Smooth muscle cell of trachea (primary cell): Measurements from ENCODE around the gene BICRAL. TPM values are rescaled to one million over a fixed set of nuclear protein-coding genes. Genes with fewer than 3 reads are reported as not detected.

Experiments
- total RNA-seq: library from RNA; depleted of rRNA; stranded (reverse); fragments of >200 nt; gene quantifications from 2 replicates; pipeline ENCODE4 v1.2.1, GENCODE V29; 2014

The BICRAL gene, protein sequence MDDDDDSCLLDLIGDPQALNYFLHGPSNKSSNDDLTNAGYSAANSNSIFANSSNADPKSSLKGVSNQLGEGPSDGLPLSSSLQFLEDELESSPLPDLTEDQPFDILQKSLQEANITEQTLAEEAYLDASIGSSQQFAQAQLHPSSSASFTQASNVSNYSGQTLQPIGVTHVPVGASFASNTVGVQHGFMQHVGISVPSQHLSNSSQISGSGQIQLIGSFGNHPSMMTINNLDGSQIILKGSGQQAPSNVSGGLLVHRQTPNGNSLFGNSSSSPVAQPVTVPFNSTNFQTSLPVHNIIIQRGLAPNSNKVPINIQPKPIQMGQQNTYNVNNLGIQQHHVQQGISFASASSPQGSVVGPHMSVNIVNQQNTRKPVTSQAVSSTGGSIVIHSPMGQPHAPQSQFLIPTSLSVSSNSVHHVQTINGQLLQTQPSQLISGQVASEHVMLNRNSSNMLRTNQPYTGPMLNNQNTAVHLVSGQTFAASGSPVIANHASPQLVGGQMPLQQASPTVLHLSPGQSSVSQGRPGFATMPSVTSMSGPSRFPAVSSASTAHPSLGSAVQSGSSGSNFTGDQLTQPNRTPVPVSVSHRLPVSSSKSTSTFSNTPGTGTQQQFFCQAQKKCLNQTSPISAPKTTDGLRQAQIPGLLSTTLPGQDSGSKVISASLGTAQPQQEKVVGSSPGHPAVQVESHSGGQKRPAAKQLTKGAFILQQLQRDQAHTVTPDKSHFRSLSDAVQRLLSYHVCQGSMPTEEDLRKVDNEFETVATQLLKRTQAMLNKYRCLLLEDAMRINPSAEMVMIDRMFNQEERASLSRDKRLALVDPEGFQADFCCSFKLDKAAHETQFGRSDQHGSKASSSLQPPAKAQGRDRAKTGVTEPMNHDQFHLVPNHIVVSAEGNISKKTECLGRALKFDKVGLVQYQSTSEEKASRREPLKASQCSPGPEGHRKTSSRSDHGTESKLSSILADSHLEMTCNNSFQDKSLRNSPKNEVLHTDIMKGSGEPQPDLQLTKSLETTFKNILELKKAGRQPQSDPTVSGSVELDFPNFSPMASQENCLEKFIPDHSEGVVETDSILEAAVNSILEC
- 6.3 and 6.8 TPM in 2 replicates for total RNA-seq

DNA sequence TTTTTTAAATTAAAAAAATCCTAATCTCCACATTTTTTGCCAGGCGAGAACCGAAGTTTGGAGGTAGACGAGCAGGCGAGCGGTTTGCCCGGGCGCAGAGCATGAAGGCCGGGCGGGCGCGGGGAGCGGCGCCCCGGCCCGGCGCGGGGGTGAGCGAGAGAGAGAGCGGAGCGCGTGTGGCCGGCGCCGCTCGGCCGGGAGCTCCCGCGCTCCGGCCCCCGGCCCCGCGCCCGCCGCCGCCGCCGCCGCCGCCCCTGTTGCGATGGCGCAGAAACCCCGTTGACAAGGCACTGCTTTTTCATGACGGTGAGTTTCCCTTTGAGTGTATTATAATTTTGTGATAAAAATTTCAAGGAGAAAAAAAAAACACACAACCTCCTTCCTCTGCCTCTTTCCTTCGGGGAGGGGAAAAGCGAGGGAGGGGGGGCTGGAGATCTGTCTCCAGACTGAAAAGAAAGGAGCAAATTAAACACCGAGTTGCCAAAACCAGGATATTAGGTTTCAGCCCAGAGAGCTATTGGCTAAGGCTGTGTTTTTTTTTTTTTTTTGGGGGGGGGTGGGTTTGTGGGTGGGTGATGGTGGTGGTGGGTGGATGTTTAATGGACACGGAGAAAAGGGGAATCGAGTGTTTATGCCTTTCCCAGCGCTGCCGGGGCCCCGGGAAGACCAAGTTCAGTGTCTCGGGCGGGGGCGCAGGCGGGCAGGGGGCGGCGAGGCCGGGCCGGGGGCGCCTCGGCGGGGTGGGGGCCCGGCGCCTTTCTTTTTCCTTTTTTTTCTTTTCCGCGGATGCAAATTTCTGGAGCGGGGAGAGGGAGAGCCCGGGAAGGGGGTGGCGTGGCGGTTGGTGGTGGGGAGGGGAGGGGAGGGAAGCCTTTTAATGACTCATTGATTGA is at the start of gene BICRAL:
TSS of gene BICRAL (plus strand) at position 257 of the 893 bp plus-strand sequence. CDS start 39,971 bp downstream, outside the sequence.

GRCh38 chr6:42745640-42746462 is 36.0 kb upstream of the BICRAL start, which contains the start of gene TBCC:
TBCC (minus strand) TSS chr6:42746103; CDS start chr6:42746073, 30 bp downstream.

DNA sequence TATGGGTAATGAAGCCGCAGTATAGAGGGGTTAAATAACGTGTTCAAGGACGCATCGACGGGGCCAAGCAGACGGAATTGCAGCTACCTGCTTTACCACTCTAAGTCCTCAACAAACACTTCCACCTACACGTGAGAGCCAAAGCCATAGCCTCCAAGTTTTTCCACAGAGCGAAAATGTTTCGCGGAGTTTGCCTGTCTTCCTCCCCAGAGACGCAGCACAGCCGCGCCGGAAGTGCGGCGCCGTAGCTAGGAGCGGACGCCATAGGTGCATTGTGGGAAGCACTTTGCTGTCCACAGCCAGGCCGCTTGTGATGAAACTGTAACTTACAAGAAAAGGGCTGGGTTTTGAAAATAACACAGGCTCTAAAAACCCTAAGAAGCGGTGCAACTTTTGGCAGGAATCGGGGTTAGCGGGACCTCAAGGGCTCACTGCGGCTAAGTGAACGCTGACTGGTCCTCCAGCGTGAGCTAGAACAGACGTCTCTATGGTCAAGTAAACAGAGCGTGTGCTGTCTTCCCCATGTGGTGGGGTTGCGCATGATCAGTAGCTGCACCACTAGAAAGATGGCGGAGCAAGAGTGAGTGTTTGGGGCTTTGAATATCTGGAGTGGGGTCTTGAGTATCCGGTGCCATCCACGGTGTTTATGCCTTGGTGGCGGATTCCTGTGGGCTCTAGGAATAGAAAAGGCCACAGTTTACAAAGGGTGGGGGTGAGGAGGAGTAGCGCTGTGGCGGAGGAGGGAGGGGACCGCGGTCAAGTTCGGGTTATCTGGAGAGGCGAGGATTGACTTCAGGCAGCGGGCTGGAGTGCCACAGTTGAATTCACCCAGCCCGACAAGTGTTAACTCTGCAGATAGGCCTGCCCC is 97.8 kb downstream of the BICRAL start, which contains the start of gene RPL7L1:
TSS of gene RPL7L1 (plus strand) at position 245 of the 868 bp plus-strand sequence. CDS start at position 540, 295 bp downstream.

GRCh38 chr6:42915732-42916131 is 133.9 kb downstream of the BICRAL start, which contains the start of gene PTCRA:
PTCRA (plus strand) TSS chr6:42916053; CDS start chr6:42916070, 17 bp downstream.

Other genes starting within 250 kb of the BICRAL start
- gene UBR2, start 218.0 kb upstream of the BICRAL start, total RNA-seq: 33.2 and 35.1 TPM in 2 replicates
- gene PRPH2, start 59.5 kb upstream of the BICRAL start, total RNA-seq: 4.2 and 6.5 TPM in 2 replicates
- 46.6 and 52.5 TPM in 2 replicates for gene TBCC, start 35.9 kb upstream of the BICRAL start, total RNA-seq
- 122 and 143 TPM in 2 replicates for gene RPL7L1, start 97.6 kb downstream of the BICRAL start, total RNA-seq
- gene PTCRA, start 134.0 kb downstream of the BICRAL start, total RNA-seq: not detected in 2 replicates
- gene CNPY3, start 147.4 kb downstream of the BICRAL start, total RNA-seq: 24.6 and 44.2 TPM in 2 replicates
- 0.15 and 0.17 TPM in 2 replicates for gene GNMT, start 178.7 kb downstream of the BICRAL start, total RNA-seq
- gene PEX6, start 197.1 kb downstream of the BICRAL start, total RNA-seq: 48.4 and 92.5 TPM in 2 replicates
- gene PPP2R5D, start 202.5 kb downstream of the BICRAL start, total RNA-seq: 43.1 and 52.3 TPM in 2 replicates
- 43.7 and 86.0 TPM in 2 replicates for gene MEA1, start 231.9 kb downstream of the BICRAL start, total RNA-seq
- 64.0 and 64.1 TPM in 2 replicates for gene KLHDC3, start 232.2 kb downstream of the BICRAL start, total RNA-seq
- gene RRP36, start 239.6 kb downstream of the BICRAL start, total RNA-seq: 70.5 and 107 TPM in 2 replicates